B cell (primary cell): ENCODE data around the gene MUL1.

ENCODE experiments used
- EZH2 ChIP-seq: IDR thresholded peaks from 2 replicates; pipeline ENCODE4 v1.6.1; 2012; ENCODE audit warnings: borderline replicate concordance, low read depth, mild to moderate bottlenecking, moderate library complexity, low read length; ENCODE audit not compliant: insufficient read depth, poor library complexity, severe bottlenecking
- TF ChIP-seq, protein P1 (sequence below): fragments of 200-600 bp; IDR thresholded peaks from one replicate; pipeline ENCODE4 v1.8.0; 2022; ENCODE audit warnings: antibody characterized with exemption, mild to moderate bottlenecking

DNA sequence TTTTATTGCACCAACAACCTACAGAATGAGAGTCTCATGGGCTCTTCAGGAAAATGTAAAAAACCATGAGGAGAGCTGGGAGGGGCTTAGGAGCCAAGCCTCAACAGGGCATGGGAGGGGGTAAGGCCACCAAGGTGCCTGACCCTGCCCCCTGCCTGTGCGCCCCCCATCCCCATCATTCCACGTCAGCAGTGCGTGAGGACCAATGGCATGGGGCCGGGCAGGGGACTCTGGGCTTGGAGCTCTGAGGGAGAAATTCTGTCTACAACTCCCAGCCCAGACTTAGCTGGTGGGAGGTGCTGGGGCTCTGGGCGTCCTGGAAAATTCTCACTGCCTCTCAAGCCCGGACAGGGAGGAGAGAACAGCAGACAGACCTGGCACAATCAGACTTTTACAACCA lies 16.8 kb downstream of the MUL1 start:
- TF ChIP-seq, protein P1, sequence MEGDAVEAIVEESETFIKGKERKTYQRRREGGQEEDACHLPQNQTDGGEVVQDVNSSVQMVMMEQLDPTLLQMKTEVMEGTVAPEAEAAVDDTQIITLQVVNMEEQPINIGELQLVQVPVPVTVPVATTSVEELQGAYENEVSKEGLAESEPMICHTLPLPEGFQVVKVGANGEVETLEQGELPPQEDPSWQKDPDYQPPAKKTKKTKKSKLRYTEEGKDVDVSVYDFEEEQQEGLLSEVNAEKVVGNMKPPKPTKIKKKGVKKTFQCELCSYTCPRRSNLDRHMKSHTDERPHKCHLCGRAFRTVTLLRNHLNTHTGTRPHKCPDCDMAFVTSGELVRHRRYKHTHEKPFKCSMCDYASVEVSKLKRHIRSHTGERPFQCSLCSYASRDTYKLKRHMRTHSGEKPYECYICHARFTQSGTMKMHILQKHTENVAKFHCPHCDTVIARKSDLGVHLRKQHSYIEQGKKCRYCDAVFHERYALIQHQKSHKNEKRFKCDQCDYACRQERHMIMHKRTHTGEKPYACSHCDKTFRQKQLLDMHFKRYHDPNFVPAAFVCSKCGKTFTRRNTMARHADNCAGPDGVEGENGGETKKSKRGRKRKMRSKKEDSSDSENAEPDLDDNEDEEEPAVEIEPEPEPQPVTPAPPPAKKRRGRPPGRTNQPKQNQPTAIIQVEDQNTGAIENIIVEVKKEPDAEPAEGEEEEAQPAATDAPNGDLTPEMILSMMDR, result no peak
- no peak for TF ChIP-seq EZH2
